ENCODE measurements around the gene LSAMP.

DNA sequence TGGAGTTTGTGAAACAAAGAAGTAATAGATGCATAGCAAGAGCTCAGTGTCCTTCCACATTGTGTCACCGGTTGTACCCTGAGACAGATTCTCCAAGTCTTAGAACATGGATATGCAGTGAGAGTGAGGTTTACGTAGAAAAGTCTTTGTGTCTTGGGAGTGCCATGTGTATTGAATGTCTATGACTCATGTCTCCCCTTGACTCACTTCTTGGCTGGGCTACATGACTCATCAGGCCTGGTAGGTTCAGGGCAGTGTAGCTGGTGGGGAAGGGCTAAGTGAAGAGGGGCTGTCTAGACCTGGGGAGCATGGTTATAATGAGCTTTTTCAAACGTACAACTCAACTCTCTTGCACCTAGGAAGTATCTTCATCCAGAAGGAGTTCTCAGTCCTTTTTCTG, 654.5 kb downstream of the LSAMP start:
- TF ChIP-seq, protein P1, sequence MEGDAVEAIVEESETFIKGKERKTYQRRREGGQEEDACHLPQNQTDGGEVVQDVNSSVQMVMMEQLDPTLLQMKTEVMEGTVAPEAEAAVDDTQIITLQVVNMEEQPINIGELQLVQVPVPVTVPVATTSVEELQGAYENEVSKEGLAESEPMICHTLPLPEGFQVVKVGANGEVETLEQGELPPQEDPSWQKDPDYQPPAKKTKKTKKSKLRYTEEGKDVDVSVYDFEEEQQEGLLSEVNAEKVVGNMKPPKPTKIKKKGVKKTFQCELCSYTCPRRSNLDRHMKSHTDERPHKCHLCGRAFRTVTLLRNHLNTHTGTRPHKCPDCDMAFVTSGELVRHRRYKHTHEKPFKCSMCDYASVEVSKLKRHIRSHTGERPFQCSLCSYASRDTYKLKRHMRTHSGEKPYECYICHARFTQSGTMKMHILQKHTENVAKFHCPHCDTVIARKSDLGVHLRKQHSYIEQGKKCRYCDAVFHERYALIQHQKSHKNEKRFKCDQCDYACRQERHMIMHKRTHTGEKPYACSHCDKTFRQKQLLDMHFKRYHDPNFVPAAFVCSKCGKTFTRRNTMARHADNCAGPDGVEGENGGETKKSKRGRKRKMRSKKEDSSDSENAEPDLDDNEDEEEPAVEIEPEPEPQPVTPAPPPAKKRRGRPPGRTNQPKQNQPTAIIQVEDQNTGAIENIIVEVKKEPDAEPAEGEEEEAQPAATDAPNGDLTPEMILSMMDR (conservative IDR thresholded peaks at IDR 0.05; ENCODE audit: low read depth, low read length): no peak
- no peak for TF ChIP-seq EZH2 (IDR thresholded peaks at IDR 0.05; ENCODE audit: borderline replicate concordance, low read depth, low read length, poor library complexity, severe bottlenecking)

Measured in A673 (cell line).